GM21825 (cell line): Measurements from ENCODE around the gene SMARCA1.

Experiments used
- ATAC-seq: cut with Tn5 transposase; IDR thresholded peaks from one replicate; pipeline ENCODE4 v1.9.1; 2021; ENCODE audit warnings: mild to moderate bottlenecking, moderate library complexity; ENCODE audit not compliant: unreplicated experiment

SMARCA1 gene

DNA sequence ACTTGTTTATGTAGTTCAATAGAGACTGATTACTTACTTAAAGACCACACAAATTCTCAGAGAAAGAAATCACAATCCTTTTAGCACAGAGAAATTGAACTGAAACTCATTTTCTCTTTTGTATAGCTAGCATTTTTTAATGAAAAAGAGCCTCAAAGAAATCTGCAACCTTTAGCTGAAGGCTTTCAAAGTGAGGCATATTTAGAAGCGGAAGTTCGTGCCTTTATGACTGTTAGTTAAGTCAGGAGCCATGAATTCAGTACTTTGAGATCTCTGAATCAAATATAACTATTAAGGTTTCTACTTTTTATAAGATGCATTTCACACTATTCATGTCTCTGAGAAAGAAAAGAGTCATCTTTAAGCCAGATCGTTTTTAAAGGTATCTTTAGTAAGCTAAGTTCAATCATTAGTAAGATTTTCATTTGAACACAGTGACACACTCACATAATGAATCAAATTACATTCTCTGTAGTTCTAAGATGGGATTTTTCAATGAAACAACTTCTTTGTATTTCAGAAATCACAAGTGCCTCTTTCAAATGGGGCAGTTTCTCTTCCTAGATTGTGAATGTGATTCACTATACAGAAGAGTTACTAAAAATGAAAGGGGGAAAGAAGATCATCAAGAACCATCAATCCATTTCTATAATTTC is 61.4 kb downstream of the SMARCA1 start:
- no peak for ATAC-seq

DNA sequence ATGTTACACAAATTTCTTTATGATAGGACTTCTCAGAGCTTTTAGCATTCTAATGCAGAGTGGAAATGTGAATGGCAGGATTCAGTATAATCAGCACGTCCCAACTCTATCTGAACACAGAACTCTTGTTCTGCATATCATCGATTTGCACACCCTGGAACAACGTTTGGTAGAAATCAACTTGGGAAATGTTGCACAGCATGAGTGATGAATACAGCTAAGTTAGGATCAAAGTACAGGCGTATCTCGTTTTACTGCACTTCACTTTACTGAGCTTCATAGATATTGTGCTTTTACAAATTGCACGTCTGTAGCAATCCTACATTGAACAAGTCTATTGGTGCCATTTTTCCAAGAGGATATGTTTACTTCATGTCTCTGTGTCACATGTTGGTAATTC is 70.8 kb downstream of the SMARCA1 start:
- ATAC-seq = no peak

DNA sequence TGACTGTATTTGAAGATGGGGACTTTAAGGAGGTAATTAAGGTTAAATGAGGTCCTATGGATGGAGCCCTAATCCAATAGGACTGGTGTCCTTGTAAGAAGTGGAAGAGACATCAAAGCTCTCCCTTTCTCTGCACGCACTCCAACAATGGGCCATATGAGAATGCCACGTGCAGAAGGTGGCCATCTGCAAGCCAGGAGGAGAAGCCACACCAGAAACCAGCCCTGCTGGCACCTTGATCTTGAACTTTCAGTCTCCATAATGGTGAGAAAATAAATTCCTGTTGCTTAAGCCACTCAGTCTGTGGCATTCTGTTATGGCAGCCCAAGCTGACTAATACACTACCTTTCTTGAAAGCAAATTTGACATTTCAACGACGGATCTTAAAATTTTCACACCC is 73.2 kb downstream of the SMARCA1 start:
- no peak for ATAC-seq

DNA sequence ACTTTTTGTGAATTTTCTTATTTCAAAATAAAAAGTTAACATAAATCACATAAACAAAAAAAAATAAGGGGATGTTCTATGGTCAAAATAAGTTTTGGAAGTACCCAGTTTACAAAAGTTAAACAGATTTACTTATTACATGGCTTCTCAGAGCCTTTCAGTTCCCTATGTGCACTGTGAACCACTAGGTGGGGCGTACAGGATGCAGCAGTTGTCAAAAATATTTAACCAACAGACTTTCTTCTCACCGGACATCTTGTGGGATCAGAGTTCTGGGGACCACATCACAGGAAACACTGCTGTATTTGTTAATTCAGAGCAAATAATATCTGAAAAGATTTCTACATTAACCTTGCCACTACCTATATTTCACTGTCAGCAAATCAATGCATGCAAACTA is 74.1 kb downstream of the SMARCA1 start:
- no peak for ATAC-seq

DNA sequence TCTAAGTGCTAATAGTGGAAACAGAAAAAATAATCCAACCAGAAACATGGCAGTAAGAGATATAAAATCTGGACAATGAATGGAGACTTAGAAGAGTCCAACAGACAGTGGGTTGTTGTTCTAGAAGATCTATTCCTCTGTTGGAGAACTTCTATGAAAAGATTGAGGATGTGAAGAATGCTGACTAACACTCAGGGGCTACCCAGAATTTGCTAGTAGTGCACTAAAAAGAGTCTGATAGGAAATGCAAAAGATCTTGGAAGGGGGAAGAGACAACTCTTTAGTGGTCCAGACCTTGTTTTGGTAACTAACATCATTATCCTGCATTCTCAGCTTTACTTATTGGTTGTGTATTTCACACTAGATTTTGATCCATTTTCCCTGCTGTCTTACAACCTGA is 77.9 kb downstream of the SMARCA1 start:
- no peak for ATAC-seq

DNA sequence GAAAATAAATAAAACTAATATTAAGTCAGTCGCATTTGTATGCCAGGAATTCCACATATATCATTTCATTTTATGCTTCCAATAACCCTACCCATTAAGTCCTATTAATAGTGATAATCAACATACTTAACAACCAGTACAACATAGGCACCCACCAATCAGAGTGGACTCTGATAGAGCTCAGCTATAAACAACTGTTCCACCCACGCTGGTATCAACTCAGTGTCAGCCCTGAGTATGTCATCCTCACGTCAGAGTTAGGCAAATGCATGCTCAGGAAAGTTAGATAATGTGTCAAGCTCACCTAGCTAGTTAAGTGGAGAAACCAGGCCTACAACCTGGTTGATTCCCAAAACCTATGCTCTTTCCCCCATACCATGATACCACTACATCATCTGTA is 89.3 kb downstream of the SMARCA1 start:
- no peak for ATAC-seq

DNA sequence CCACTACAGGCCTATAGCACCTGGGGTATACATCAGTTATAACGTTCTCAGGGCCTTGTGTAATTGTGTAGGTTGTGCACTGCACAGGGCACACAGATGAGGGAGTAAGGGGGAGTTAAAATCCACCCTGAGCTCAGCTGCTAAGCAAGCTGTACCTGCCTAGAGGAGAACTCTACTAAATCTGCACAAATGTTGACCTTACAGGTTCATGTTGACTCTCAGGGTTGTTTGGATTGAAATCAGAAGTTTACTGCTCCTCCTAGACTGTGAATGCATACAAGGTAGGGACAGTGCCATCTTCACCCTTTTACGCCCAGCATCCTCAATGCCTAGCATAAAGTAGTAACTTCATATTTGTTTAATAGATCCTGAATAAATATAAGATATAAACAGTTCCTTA is 89.8 kb downstream of the SMARCA1 start:
- ATAC-seq = no peak

DNA sequence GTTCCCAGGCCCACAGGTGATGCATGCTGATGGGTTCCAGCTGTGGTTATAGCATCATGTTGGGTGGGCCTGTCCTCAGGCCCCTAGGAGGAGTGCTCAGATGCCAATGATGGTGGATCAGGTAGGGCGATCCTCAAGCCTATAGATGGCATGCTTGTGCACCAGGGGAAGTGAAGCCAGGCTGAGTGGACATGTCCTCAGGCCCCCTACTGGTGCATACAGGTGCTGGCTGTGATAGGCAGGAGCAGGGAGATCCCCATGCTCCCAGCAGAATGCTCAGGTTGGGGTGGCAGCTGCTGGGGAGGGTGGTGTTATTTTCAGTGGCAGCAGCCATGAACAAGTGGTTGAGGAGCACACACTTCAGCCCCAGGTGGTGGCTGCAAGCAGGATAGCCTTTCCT is 96.0 kb downstream of the SMARCA1 start:
- no peak for ATAC-seq

DNA sequence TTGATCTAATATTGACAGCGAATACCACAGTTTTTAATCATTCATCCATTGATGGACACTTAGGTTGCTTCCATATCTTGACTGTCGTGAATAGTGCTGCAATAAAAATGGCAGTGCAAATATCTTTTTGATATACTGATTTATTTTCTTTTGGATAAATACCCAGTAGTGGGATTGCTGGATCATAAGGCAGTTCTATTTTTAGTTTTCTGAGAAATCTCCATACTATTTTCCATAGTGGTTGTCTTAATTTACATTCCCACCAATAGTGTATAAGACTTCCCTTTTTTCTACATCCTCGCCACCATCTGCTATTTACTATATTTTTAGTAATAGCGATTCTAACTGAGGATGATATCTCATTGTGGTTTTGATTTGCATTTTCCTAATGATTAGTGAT is 100.1 kb downstream of the SMARCA1 start:
- no peak for ATAC-seq

DNA sequence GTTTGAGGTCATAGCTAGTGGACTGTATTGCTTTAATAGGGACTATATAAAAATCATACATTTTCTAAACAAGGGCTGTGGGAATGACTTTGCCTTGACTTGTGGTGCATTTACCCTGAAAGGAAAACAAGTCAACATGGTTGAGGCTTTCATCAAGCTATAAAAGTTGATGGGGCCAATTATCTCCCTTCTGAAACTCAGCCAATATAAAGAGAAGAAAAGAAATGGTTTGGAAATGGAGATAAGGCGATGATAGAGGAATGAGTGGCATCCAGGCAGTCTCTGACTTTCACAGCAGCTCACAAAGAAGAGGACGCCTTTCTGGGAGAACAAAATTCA is 118.7 kb downstream of the SMARCA1 start:
- no peak for ATAC-seq

DNA sequence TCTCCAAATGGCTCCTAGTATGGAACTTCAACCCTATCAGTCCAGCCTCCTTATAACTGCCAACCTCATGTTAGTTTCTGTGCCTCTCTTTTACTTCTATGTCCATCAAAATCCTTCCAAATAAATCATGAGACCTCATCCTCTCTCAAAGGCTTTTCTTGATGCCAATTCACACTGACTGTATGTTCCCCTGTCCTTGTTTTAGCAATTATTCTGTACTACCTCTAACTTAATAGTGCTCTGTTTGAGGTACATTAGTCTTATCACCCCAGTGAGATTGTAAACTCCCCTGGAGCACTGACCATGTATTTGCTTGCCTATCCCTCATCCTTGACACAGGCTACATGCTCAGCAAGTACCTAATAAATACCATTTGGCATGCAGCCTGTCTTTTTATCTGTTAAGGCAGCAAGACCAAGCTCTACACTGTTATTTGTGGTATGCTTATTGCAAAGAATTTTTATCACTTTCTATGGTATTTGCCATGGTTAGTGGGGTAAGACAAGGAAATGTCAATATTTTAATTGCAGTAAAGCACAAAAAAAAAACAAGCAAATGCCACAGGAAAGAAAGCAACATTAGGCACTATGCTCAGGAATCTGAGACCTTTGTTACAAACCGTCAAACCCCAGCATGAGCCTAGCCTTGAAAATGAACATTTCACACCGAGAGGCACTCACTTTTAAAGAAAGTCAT is 119.2 kb downstream of the SMARCA1 start:
- no peak for ATAC-seq
